ENCODE measurements around the gene FFAR3. TPM values are rescaled to one million over a fixed set of nuclear protein-coding genes. Genes with fewer than 3 reads are reported as not detected.

Gene FFAR3
- total and polyA plus RNA-seq, 9 of the 15 experiments (the other 6 are each of a cell fraction or from before 2014, with no cell fraction given): not detected

- peak; percentile 20; the same call in 1 of the 2 replicates for TF ChIP-seq ZNF398 (CRISPR knock-in tag; IDR thresholded peaks at IDR 0.05)
- no peak for TF ChIP-seq ZMIZ1 (IDR thresholded peaks at IDR 0.05; ENCODE audit: low read depth in 2 of 2, low read length in 2 of 2)
- TF ChIP-seq ZC3H4 (CRISPR knock-in tag; IDR thresholded peaks at IDR 0.05; ENCODE audit: borderline replicate concordance): no peak
- TF ChIP-seq ZNF146 (CRISPR knock-in tag; IDR thresholded peaks at IDR 0.05; ENCODE audit: unreplicated experiment): no peak
- no peak for TF ChIP-seq POLR3A (IDR thresholded peaks at IDR 0.05; ENCODE audit: borderline replicate concordance, extremely low read depth, insufficient read depth, insufficient read length)
- TF ChIP-seq GTF2E2 (tag; IDR thresholded peaks at IDR 0.05): no peak
- no peak for TF ChIP-seq RBM17 (IDR thresholded peaks at IDR 0.05; ENCODE audit: borderline replicate concordance, low read depth, low read length)
- TF ChIP-seq PTBP1 (IDR thresholded peaks at IDR 0.05; ENCODE audit: low read depth, low read length): no peak
- no peak for TF ChIP-seq ELK3 (CRISPR knock-in tag; IDR thresholded peaks at IDR 0.05)
- TF ChIP-seq ZFP91 (CRISPR knock-in tag; IDR thresholded peaks at IDR 0.05): no peak
- TF ChIP-seq ATF3 (IDR thresholded peaks at IDR 0.05): peak; percentile 25; the same call in 1 of the 2 replicates
- TF ChIP-seq ATF3 (CRISPR knock-in tag; conservative IDR thresholded peaks at IDR 0.05): no peak
- no peak for TF ChIP-seq SLC30A9 (CRISPR knock-in tag; IDR thresholded peaks at IDR 0.05)
- no peak for TF ChIP-seq SMAD2 (IDR thresholded peaks at IDR 0.05; ENCODE audit: low read depth, low read length)
- no peak for TF ChIP-seq KAT7 (CRISPR knock-in tag; IDR thresholded peaks at IDR 0.05; ENCODE audit: borderline replicate concordance)
- TF ChIP-seq PCBP2 (IDR thresholded peaks at IDR 0.05; ENCODE audit: low read depth, low read length, poor library complexity, severe bottlenecking): no peak
- no peak for TF ChIP-seq MCM7 (IDR thresholded peaks at IDR 0.05)
- no peak for TF ChIP-seq MCM3 (IDR thresholded peaks at IDR 0.05)
Observed at GRCh38 chr19:35309481-35310279, 48.6 kb upstream of the FFAR3 start (continued).
